Measurements from ENCODE around the gene FAM200A. TPM values are rescaled to one million over a fixed set of nuclear protein-coding genes. Genes with fewer than 3 reads are reported as not detected.
A peak's percentile ranks its signal among the peaks of the same experiment; 100 is the strongest.

Gene FAM200A
- total and polyA plus RNA-seq, 2 of the 4 experiments (the other 2 are of a cell fraction), result 5.9 to 6.0 TPM

- Histone ChIP-seq H3K4me3 (ENCODE audit: insufficient read depth, low read depth, low read length) (peak overlapping the region; percentile 57), H3K9me1 (ENCODE audit: insufficient read depth, low read length) (0 out of 2 replicates have a peak, but pooled peaks cover 4% of the 10 kb centered on the region), H2AK5ac (ENCODE audit: low read depth, low read length) (peak overlapping the region; percentile 42), H3K4me2 (ENCODE audit: low read depth, low read length) (peak overlapping the region; percentile 29), H3K18ac (ENCODE audit: low read depth, low read length) (no peak overlapping the region), H4K8ac (ENCODE audit: low read depth in 2 of 2, low read length in 2 of 2) (peak overlapping the region; percentile 13 to 91; a peak in 2 of 4 replicates), H3K9ac (ENCODE audit: low read depth, low read length) (peak overlapping the region; percentile 68), H3K56ac (ENCODE audit: extremely low read depth, insufficient read depth, low read length) (0 out of 2 replicates have a peak overlapping the region, but pooled peaks have one; percentile 38), H2BK120ac (ENCODE audit: low read depth, low read length) (no peak overlapping the region), H2BK15ac (ENCODE audit: low read depth, low read length) (no peak overlapping the region), H4K20me1 (ENCODE audit: insufficient read depth, low read length) (peaks cover 11% of the 10 kb centered on the region; the same call in 1 of the 2 replicates), H3K14ac (replicated peaks; ENCODE audit: low read depth, low read length) (peak overlapping the region; percentile 70), H4K5ac (ENCODE audit: low read depth, low read length) (peak overlapping the region; percentile 39), H3K79me1 (ENCODE audit: low read depth in 1 of 2, low read length in 2 of 2) (peaks cover 10 to 40% of the 10 kb centered on the region in 2 experiments), H4K91ac (ENCODE audit: insufficient read depth, low read depth, low read length) (no peak overlapping the region), H3K4me1 (ENCODE audit: control insufficient read depth, insufficient read depth, low read length) (peaks cover 3% of the 10 kb centered on the region), H3K4ac (ENCODE audit: low read depth, low read length) (peak overlapping the region; percentile 19), H3K36me3 (ENCODE audit: control insufficient read depth, insufficient read depth, low read length) (peaks cover 10% of the 10 kb centered on the region), H2AK9ac (replicated peaks; ENCODE audit: low read depth, low read length, poor library complexity) (peak overlapping the region; percentile 95), H3K27me3 (ENCODE audit: control insufficient read depth, insufficient read depth, low read length) (no peaks in the 10 kb centered on the region), H3K23ac (ENCODE audit: low read depth, low read length) (peak overlapping the region; percentile 64; the same call in 1 of the 2 replicates), H3K9me3 (ENCODE audit: control insufficient read depth, insufficient read depth, low read length) (no peaks in the 10 kb centered on the region), H3K27ac (ENCODE audit: insufficient read depth, low read length) (no peak overlapping the region), H2BK20ac (ENCODE audit: low read depth, low read length) (no peak overlapping the region), H2BK5ac (ENCODE audit: low read depth, low read length, poor library complexity, severe bottlenecking) (peak overlapping the region; percentile 34), H2AFZ (replicated peaks; ENCODE audit: low read length, poor library complexity) (peak overlapping the region; percentile 97)
- CTCF ChIA-PET, result interaction anchor here (0.6 to 0.7 kb wide), 2 partner anchors 23 to 578 kb away, joined by 3 read pairs; no protein-coding TSS in a partner anchor
- no peak for DNase-seq
- ATAC-seq (ENCODE audit: low read depth), result no peak
- intact Hi-C loops (cut with micrococcal nuclease) (loop anchor here (1.0 kb wide), 1 partner anchor 28 kb away; the partner anchor contains the start of gene ZNF789), dilution Hi-C loops (cut with HindIII; ENCODE audit: low sequenced_read_pairs, unreplicated experiment) (no loop called here), in situ Hi-C loops (cut with MboI; ENCODE audit: low sequenced_read_pairs) (no loop called here)
- no peak for TF ChIP-seq NFE2L2 (IDR thresholded peaks at IDR 0.05; ENCODE audit: low read depth, low read length)
- no peak for TF ChIP-seq MXI1 (IDR thresholded peaks at IDR 0.05; ENCODE audit: borderline replicate concordance, low read depth, low read length)
- no peak for TF ChIP-seq CEBPB (IDR thresholded peaks at IDR 0.05; ENCODE audit: low read depth, low read length)
- no peak for TF ChIP-seq SMC3 (IDR thresholded peaks at IDR 0.05; ENCODE audit: low read depth, low read length)
- no peak for TF ChIP-seq FOS (IDR thresholded peaks at IDR 0.05; ENCODE audit: low read depth, low read length)
- no peak for TF ChIP-seq ELK1 (IDR thresholded peaks at IDR 0.05; ENCODE audit: borderline replicate concordance, low read depth, low read length)
- no peak for TF ChIP-seq RCOR1 (IDR thresholded peaks at IDR 0.05; ENCODE audit: insufficient replicate concordance, low read length)
- TF ChIP-seq RFX5 (IDR thresholded peaks at IDR 0.05; ENCODE audit: low read depth, low read length), result no peak
- TF ChIP-seq MAZ (IDR thresholded peaks at IDR 0.05; ENCODE audit: borderline replicate concordance, low read depth, low read length), result no peak
- no peak for TF ChIP-seq CTCF (conservative IDR thresholded peaks at IDR 0.05; ENCODE audit: low read depth, low read length)
- BruUV-seq (replicated peaks), result no TSS peak
- WGBS, 2 experiments (ENCODE audit: extremely low coverage in 2 of 2, insufficient read length in 1 of 2), result no CpG with 5 or more reads among the region's 16 CpGs
- POLR2A ChIA-PET (ENCODE audit: unreplicated experiment), result no interaction called here
These were observed 51.3 kb downstream of the FAM200A start for GRCh38 chr7:99500637-99501009.

Data from IMR-90 (cell line).